HG03159 (cell line): ENCODE measurements around the gene SERPINB7.

Experiments used
- ATAC-seq: cut with Tn5 transposase; IDR thresholded peaks from one replicate; pipeline ENCODE4 v1.9.1; 2021; ENCODE audit warnings: mild to moderate bottlenecking, moderate library complexity; ENCODE audit not compliant: unreplicated experiment

SERPINB7 gene

DNA sequence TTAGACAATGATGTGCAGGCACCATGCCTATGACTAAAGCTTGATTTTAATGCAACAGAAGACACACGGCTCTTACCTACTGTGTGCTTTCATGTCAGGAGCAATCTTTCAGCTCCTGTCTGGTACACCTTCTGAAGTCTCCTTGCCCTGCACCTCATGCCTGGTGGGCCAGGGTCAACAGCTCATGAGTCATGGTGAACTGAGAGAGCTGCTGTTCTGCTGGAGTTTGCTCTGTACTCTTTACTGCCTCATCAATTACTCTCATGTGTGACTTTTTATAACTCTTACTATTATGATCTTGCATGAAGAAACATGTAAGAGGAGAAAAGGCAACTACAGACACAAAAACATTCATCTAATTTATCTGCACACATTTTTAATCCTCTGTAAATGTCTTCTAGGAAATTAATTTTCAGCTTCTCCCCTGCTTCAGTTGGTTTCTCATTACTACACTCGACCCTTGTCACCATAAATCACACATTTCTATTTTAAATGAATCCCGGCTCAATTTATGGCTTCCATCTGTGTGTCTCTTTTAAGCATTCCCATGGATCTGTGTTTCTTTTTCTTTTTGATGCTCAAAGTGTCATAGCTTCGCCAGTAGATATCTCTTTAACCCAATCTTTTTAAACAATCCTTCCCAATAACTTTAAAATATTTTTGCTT lies 9.7 kb downstream of the SERPINB7 start:
- no peak for ATAC-seq

DNA sequence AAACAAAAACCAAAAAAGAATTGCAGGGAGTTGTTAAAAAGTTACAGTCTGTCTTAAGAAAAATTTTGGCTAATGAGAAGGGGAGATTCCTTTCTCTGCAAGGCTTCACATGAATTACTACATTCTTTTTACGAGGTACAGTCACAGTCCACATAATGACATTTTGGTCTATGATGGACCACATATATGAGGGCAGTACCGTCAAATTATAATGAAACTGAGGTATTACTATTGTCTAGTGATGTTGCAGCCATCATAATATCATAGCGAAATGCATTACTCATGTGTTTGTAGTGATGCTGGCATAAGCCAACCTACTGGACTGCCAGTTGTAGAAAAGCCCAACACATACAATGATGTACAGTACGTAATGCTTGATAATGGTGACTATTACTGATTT lies 12.5 kb downstream of the SERPINB7 start:
- ATAC-seq: no peak

DNA sequence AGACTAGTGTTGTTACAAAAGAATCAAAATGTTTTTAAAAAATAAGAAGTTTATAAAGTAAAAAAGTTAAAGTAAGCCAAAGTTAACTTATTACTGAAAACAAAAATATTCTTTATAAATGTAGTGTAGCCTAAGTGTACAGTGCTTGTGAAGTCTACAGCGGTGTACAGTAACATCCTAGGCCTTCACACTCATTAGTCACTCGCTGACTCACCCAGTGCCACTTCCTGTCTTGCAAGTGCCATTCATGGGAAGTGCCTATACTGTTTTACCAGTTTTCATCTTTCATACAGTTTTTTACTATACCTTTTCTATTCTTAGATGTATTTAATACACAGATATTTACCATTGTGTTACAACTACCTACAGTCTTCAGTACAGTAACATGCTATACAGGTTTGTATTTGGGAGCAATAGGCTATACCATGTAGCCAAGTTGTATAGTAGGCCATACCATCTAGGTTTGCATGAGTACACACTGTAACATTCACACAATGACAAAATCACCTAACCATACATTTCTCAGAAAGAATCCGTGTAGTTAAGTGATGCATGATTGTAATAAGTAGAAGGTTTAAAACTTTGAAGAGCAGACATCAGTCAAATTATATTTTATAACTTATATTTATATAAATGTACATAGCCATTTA lies 13.4 kb downstream of the SERPINB7 start:
- ATAC-seq: peak; percentile 66

DNA sequence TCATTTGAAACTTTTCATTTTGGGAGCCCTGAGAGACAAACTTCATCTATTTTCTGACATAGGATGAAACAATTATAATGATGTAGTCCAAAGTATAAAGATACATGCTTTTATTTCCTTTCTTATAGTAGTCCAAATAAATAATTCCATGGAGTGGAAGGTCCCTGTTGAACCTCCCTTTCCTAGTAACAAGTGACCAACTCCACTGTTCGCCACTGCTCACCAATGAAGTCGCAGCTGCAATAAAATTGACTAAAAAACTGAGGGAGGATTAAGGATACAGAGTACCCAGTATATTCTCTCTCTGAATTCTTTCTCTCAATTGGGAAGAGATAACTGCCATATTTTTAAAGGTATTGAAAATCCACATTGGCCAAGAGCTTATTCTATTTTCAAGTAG lies 14.1 kb downstream of the SERPINB7 start:
- ATAC-seq: no peak

DNA sequence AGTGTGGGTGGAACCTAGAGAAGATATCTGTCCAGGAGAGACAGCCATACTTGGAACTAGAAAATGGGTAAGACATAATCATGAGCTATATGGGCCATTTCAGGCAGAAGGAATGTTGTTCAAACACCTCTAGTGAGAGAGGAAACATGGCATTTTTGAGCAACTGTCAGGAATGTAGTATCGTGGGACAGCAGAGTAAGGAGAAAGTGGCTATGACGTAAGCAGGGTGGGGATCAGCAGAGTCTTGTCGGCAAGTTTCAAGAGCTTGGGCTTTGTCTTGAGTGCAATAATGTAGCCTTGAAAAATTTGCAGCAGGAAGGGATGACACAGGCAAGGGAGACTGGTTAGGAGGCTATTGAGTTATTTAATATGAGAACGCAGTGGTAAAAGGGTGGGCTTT lies 20.4 kb downstream of the SERPINB7 start:
- no peak for ATAC-seq

DNA sequence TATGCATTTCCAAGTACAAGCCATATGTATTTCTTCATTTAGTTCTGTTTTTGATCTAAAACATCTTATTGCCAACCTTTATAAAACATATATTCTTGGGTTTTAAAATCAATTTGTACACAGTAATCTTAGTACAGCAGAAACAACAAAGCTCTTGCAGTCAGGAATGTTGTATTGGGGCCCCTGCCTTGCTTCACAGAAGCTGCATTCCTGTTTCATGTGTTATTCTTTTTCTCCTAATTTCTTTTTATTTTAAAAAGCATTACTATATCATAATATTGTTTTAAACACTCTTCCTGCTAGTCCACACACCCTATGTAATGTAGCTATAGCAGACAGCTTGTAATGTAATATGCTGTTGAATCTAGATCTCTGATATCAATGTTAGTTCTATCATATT lies 24.0 kb downstream of the SERPINB7 start:
- ATAC-seq: no peak

DNA sequence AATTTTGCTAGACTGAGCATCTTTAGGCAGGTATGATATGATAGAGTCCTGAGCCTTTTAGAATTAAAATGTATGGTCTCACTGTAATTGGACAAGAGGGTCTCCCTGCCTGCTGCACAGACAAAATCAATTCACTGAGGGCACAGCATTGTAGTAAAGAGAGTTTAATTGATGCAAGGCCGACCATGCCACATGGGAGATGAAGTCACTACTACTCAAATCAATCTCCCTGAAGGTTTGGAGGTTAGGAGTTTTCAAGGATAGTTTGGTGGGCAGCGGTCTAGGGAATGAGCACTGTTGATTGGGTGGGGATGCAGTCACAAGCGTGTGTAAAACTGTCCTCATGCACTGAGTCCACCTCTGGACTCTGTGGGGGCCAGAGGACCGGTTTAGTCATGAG lies 26.1 kb downstream of the SERPINB7 start:
- ATAC-seq: no peak

DNA sequence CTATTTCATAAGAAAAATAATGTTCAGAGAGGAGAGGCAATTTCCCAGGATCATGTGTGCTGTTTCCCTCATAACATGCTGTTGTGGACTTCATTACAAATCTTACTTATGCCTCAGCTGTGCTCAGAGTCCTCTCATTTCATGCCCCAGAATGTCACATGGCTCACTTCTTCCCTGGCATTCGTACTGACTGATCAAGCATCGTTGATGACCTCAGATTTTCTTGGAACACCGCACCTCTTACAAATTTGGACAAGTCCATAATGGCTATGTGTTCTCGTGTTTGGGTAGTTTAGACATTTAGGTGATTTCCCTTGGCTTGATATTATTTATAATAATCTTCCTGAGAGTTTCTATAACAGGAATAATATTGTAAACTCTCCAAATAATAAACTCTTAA lies 32.9 kb downstream of the SERPINB7 start:
- no peak for ATAC-seq

DNA sequence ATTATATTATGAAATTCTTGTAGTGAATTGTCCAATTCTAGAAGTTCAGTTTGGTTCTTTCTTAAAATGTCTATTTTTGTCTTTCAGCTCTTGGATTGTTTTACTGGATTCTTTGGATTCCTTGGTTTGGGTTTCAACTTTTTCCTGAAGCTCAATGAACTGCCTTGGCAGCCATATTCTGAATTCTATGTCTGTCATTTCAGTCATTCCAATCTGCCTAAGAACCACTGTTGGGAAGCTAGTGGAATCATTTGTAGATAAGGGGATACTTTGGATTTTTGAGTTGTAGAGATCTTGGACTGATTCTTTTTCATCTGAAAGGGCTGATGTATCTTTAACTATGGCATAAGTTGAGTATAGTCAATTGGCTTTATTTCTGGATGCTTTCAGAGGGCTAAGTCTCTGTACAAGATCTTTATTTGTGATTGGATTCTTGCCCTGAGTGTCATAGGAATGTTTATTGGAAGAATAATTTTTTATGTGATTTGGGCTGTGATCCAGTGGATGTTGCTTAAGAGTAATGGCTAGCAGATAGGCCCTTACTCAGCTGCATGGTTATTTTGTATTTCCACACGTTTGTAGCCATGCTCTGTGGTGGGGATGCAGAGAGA lies 42.3 kb downstream of the SERPINB7 start:
- no peak for ATAC-seq

DNA sequence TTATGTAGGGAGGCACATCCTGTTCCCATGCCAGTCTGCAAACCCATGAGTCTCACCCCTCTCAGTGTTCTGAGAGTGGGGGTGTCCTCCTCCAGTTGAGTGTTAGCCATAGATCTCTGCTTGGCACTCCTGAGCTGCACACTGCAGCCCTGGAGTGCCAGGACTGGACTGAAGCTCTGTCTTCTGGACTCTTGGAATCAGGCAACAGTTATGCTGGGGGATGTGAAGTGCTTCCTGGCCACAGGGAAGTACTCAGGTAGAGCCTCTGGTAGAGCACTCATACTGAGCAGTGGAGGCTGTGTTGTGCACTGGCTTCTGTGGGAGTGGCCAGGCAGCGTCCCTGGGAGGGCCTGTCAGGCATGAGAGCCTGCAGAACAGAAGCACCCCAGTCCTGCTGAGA lies 43.0 kb downstream of the SERPINB7 start:
- ATAC-seq: no peak

DNA sequence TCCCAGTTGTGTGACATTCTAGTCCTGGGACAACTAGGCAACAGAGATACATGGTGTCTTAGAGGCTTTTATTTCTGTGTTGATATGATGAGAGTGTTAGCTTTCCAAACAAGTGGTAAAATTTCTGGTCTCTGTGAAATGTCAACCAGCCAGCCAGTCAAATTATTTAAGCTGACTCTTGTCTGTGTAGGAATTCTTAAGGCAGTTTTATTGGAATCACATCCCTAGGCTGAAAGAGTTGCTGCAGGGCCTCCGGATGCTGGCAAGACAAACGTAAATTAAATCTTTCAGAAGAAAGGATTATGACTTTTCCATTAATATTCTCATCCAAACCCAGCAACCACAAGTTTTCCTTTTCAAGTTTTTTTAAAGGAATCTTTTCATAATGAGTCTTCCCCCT lies 44.6 kb downstream of the SERPINB7 start:
- ATAC-seq: no peak

DNA sequence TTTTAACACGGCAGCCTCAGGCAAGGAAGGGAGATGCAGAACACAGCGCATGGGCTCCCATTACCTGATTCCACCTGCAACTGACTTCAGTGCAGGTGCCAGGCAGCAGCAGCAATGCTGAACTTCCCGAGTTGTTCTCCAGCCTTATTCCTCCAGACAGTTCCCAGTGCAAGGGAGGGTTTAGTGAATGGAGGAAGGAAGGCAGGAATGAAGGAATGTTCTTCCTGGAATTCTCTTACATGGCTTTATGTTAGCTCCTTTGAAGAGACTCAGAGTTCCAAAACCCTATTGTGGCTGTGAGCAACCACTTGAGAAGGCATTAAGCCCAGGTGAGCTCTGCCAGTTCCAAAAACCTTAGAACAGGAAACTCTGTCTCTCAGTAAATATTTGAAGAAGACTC lies 45.5 kb downstream of the SERPINB7 start:
- ATAC-seq: no peak

DNA sequence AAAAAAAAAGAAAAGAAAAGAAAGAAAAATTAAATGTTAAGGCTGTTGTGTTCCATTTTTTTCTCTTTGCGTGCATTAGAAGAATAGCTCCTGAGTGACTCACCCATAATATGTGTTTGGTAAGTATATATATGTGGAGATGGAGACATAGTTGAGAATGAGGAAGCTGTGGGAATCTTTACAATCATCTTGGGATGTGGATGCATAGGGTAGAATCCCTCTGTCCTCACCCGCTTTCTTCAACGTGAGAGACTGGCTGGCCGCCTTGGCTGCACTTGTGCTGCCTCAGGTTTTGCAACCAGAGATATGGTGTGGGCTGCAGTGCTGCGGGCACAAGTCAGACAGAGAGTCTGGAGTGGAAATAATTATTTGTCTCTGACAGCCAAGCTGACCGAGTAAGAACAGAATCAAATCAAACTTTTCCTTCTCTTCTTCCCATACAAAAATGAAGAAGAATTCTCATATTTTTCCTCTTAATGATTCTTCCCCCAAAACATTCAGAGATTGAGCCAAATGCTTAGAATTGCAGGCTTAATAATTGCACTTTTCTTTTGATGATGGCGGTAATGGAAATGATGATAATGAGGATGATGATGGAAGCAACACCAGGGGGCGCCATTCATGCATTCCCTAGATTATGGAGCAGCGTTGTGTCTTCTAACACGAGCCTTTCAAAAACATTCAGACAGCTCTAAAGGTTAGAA lies 48.5 kb downstream of the SERPINB7 start:
- no peak for ATAC-seq

DNA sequence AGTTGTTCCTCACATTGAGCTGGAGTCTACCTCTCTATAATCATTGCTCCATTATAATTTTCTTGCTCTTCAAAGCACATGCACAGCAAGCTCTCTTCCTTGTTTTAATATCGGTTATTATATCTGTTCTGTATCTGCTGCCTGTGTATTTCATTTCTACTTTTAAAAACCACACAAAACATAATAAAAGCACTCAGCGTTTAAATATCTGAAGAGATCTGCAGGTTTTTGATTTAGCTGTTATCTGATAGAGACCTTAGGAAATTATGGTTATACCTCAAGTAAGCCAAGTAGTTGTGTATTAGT lies 49.0 kb downstream of the SERPINB7 start:
- ATAC-seq: no peak

DNA sequence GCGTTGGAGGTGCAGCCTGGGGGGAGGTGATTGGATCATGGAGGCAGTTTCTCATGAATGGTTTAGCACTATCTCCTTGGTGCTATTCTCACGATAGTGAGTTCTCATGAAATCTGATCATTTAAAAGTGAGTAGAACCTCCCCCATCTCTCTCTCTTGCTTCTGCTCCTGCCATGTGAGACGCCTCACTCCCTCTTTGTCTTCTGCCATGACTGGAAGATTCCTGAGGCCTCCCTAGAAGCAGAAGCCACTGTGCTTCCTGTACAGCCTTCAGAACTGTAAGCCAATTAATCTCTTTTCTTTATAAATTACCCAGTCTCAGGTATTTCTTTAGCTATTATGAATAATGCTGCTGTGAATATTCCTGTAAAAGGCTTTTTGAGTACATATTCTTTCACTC lies 52.9 kb downstream of the SERPINB7 start:
- ATAC-seq: no peak

DNA sequence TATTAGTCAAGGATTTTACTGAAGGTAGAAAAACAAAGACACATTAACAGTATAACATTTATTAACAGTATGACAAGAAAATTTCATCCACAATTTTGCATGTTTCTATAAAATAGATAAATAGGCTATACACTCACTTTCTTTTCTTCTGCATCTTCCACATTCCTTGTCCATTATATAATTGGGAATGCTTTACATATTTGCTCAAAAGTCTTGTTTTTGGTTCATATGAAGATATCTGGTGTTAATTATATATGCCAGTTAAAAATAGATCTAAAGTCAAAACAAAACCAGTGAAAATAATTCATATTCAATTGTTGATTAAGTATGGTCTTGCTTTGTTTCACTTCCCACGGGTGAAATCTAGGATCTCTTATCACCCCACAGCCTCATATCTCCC lies 53.4 kb downstream of the SERPINB7 start:
- ATAC-seq: no peak

DNA sequence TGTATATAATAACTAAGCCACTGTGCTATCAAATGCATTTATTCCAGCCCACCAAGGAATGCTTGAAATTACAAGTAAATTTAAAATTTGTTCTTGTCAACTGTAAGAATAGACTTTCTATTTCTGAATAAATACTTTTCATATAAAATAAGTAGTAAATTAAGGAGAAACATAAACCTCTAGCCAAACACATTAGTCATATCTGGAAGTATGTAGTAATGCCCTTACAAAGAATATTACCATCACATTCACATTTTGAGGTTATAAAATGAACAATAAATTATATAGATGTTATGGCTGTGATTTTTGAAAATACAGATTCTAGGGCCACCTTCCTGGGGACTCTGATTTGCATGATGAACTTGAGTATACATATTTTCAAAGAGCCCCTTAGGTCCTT lies 54.7 kb downstream of the SERPINB7 start:
- ATAC-seq: no peak

DNA sequence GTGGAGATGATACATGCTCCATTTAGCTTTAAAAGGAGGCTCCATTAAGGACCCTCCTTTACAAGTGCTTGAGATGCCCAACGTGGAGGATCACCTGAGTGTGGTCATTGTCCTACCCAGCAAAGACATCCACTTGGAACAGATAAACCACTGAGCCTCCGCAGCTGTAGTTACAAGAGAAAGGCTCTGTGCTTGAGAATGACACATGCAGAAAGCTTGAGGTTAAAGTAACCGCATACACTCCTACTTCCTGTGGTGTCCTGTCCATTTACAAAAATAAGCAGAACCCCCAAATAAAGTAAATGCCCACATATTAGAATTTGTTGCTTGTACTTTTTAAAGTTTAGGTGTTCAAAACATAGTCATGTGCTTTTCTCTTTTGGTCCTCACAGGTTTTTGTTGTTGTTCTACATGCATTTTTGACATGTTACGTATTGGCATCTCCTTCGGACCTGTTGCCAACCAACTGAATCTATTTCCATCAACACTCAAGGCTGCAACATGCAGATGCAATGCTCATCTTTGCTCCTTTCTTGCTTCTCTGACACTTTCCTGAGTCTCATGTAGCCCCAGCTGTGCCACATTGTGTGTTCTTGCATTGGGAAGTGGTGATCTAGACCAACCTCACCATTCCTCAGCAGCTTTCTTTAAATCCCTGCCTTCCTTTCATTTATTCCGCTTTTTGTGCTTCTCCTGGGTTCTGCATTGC lies 56.0 kb downstream of the SERPINB7 start:
- ATAC-seq: peak; percentile 94

DNA sequence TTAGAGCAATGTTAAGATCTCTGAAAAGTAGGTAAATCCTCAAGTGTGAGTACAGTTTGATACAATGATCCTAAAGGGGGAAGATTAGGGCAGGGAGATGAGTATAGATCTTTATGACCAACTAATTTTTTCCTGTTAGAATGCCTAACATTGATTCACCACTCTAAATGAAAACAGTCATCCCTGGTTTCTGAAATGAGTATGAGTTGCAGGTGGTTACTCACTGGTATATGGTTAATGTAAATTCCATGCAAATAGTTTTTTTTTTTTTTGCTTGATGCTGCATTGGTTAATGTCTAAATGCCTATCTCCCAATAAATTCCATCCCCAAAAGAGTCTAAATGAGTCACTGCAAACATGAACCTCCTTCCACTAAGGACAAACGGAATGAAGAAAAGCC lies 57.3 kb downstream of the SERPINB7 start:
- ATAC-seq: peak; percentile 66

DNA sequence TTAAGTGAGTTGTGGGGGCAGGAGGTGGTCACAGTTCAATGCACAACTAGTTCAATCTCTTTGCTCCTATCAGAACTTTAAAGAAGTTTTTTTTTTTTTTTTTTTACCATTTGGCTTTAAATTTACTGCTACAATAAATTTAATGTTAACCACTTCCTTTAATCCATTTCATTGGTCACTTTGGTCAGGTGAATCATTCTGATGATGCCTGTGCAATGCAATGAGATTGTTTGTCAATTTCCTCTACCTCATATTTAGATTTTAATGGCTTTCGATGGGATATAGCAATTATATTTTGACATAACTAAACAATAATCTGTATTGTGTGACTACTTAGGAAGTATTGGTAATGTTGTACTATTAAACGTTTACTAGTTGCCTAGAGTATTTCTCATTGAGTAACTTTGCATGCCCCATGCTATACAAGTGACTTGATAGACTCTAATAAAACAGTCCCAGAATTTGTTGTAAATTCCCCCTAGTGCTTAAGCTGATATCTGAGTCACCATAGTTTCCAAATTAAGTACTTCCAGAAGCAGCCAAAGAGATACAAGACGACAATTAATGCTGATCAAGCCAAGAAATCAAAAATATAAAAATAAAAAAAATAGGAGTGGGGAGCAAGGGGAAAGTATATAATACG lies 59.4 kb downstream of the SERPINB7 start:
- ATAC-seq: no peak

DNA sequence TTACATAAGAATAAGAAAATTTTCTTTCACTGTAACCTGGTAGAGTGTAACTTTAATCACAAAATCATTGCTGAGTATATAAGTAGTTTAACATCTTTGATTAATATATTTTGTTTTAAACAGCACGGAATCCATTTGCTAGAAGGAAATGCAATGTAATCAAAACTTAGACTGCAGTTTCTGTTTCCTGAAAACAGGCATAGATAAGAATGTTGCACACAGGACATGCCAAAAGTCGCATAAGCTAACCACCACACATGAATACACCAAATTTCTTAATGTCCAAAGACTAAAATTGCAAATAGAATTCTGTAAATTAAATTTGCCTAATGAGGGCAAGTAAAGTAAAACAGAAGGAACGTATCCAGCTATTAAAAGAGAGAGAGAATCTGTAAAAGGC lies 61.2 kb downstream of the SERPINB7 start:
- ATAC-seq: no peak
